ENCODE results near the gene SNX10.

The SNX10 gene

DNA sequence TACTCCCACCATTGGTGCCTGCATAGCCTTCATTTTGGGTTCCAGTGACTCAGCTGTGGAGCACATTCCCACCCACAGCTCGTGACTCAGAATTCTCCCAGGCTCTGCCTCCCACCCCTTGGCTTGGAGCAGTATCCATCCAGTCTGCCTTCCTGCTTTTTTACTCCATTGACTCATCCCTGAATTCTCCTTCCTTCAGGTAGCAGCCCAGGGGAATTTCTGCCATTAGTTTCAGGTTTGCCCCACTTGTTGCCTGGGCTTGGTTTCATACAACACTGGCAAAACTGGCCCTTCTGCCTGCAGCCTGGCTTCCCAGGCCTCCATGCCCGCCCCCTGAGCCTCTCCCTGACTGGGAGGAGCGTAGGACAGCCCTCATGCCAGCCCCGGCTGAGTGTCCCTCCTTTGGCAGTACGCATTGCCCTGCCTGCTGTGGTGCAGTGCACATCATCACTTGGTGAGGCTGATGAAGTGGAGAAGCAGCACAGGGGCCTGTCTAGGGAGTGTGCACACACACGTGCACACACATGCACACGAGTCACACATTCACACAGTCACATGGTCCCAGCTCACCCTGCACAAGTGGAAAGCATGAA lies 55.0 kb downstream of the SNX10 start:
- TF ChIP-seq, protein P1, sequence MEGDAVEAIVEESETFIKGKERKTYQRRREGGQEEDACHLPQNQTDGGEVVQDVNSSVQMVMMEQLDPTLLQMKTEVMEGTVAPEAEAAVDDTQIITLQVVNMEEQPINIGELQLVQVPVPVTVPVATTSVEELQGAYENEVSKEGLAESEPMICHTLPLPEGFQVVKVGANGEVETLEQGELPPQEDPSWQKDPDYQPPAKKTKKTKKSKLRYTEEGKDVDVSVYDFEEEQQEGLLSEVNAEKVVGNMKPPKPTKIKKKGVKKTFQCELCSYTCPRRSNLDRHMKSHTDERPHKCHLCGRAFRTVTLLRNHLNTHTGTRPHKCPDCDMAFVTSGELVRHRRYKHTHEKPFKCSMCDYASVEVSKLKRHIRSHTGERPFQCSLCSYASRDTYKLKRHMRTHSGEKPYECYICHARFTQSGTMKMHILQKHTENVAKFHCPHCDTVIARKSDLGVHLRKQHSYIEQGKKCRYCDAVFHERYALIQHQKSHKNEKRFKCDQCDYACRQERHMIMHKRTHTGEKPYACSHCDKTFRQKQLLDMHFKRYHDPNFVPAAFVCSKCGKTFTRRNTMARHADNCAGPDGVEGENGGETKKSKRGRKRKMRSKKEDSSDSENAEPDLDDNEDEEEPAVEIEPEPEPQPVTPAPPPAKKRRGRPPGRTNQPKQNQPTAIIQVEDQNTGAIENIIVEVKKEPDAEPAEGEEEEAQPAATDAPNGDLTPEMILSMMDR (IDR thresholded peaks at IDR 0.05; ENCODE audit: extremely low read depth, missing control alignments) = no peak
- no peak for DNase-seq (ENCODE audit: low spot score)

GRCh38 chr7:26348234-26348851 lies 56.7 kb downstream of the SNX10 start:
- no peak for DNase-seq (ENCODE audit: low spot score)
- TF ChIP-seq, protein P1 (IDR thresholded peaks at IDR 0.05; ENCODE audit: extremely low read depth, missing control alignments) = no peak

DNA sequence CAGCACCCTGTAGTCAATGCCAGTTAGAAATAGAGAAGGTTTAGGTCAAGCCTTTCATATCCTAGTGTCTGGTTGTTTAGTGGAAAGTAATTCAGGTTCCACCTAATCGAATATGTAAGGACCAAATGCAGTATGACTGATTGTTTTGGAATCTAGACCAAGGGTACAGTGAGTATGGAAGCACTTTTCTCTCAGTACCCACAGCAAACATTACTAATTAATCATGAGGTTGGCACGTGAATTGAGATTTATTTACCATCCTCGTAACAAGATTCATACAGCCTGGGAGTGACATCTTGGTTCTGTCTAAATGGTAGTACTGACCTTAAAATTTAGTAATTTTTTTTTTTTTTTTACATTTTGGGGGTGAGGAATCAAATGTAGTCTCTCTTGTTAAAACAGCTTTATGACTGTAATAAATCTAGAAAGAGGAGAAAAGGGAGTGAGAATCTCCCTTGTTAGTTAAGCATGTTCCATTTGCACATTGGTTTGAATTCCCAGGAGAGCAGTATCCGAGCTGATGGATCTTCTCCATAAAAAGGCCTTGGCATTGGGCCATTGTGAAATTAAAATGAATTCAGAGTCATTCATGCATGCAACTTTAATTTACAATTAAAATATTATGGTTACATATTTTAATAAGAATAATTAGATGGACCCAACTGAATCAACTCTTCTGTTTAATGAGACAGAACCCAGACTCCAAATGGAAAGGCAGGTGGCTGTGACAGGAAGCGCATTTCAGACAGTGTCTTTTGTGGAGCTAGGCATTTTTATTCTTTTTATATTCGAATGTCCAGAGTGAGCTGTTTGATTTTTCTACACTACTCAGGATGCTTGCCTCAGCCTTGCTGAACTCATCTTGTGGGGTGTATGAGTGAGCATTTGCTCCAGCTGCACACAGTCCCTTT lies 57.6 kb downstream of the SNX10 start:
- no peak for DNase-seq (ENCODE audit: low spot score)
- TF ChIP-seq, protein P1 (IDR thresholded peaks at IDR 0.05; ENCODE audit: extremely low read depth, missing control alignments) = no peak

DNA sequence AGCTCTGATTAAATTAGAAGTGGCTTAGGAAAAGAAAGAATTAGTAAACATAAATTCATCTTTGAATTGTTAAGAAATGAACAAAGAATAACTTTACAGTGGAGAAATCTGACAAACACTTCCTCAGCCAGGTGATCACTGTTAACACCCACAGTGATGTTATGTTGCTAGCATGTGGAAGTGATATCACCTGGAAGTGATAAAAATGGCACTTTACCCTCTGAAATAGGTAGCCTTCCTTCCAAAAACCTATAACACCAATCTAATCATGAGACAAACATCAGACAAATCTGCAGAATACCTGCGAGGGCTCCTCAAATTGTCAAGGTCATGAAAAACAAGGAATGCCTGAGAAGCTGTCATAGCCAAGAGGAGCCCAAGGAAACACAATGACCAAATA lies 59.5 kb downstream of the SNX10 start:
- DNase-seq (ENCODE audit: low spot score) = no peak
- TF ChIP-seq, protein P1 (IDR thresholded peaks at IDR 0.05; ENCODE audit: extremely low read depth, missing control alignments) = no peak

DNA sequence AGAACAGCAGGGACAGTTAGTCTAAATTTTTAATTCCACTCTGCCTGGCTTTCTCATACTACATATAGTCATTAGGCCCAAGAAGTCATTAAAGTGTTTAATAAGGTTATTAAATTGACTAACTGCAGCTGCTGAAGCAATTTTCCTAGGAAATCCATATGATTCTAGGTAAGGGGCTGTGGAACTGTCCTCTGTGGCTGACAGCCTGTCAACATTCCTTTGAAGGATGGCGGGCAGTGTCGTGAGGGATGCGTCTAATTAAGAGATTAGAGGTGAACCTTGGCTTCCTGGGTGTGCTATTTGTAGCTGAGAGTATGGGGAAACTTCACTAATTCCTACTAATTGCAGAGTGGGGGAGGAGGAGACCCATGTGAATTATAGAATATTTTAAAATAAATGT lies 64.6 kb downstream of the SNX10 start:
- no peak for DNase-seq (ENCODE audit: low spot score)
- TF ChIP-seq, protein P1 (IDR thresholded peaks at IDR 0.05; ENCODE audit: extremely low read depth, missing control alignments) = no peak

GRCh38 chr7:26356929-26357798 lies 65.5 kb downstream of the SNX10 start:
- DNase-seq (ENCODE audit: low spot score) = no peak
- TF ChIP-seq, protein P1 (IDR thresholded peaks at IDR 0.05; ENCODE audit: extremely low read depth, missing control alignments) = no peak
